LoVo (cell line): Measurements from ENCODE around the gene TMEM60.

ENCODE experiments used
- DNase-seq: peaks from one replicate; pipeline ENCODE4 v3.0.0-alpha.2; 2016; ENCODE audit warnings: low spot score

Gene TMEM60

DNA sequence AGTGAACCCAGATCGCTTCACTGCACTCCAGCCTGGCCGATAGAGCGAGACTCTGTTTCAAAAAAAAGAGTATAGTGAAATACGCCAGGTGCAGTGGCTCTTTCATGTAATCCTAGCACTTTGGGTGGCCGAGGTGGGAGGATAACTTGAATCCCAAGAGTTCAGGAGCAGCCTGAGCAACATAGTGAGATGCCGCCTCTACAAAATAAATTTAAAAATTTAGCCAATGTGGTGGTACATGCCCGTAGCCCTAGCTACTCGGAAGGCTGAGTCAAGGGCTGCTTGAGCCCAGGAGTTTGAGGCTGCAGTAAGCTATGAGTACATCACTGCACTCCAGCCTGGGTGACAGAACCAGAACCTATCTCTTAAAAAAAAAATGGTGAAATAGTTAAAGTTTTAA lies 27.9 kb downstream of the TMEM60 start:
- no peak for DNase-seq

DNA sequence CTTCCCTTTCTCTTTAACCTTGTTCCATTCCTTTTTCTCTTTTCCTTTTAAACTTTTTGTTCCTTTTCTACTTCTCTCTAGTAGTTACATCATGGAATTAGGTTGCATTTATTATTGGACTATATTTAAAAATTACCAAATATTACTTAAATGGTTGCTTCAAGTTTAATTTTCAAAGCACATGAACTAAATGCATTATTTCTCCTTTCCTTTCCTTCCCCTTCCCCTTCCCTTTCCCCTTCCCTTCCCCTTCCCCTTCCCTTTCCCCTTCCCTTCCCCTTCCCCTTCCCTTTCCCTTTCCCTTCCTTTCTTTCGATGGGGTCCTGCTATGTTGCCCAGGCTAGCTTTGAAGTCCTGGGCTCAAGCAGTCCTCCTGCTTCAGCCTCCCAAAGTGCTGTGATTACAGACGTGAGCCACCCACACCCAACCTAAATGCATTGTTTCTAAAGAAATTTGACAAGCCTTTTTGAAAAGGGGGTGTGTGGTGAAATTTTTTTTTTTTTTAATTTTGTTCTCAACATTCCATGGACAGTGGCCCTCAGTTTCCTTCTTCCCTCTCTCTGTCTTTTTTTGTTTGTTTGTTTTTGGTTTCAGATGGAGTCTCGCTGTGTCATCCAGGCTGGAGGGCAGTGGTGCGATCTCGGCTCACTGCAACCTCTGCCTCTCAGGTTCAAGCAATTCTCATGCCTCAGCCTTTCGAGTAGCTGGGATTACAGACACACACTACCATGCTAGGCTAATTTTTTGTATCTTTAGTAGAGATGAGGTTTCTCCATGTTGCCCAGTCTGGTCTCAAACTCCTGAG lies 31.2 kb downstream of the TMEM60 start:
- no peak for DNase-seq

DNA sequence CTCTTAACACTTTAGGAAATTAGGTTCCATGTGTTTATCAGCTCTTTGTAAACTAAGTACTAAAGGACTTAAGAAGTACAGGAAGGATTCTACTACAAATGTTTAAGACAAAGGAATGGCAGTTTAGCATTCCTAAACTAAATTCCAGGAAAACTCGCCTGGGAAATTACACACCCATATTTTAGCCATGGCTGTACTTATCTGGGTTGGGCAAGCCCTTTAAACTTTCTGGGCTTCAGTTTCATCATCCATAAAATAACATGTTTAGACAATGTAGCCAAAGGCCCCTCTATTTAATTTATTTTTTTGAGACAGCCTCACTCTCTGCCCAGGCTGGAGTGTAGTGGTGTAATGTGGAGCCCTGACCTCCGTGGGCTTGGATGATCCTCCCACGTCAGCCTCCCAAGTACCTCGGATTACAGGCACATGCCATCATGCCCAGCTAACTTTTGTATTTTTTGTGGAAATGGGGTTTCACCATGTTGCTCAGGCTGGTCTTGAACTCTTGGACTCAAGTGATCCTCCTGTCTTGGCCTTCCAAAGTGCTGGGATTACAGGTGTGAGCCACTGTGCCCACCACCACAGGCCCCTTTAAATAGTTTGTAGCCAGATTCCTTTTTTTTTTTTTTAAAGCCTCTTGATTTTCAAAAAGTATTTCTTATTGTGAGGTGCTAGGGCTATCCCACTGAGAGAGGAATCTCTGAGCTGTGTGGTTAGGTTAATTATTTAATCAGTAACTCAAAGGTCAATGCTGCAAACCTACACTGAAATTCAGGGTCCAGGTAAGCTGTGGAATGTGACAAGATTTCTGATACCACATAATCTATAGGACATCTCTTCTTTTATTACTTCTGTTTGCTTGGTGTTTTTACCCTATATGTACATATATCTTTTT lies 32.1 kb downstream of the TMEM60 start:
- DNase-seq: peak; percentile 41

DNA sequence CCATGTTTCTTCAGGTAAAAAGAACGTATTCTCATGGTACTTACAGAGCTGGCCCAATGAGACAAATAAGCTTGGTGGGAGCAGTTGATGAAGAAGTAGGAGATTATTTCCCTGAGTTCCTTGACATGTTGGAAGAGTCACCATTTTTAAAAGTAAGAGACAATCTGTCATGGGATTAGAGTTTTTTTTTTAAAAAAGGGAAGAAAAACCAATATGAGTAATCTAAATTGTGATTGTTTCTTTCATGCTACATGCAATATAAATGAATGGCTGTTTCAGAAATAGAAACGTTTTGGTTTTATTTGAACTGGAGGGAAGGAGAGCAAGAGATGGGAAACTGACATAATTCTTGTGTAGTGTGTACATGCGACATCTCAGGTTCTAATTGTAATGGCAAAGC lies 32.8 kb downstream of the TMEM60 start:
- no peak for DNase-seq

DNA sequence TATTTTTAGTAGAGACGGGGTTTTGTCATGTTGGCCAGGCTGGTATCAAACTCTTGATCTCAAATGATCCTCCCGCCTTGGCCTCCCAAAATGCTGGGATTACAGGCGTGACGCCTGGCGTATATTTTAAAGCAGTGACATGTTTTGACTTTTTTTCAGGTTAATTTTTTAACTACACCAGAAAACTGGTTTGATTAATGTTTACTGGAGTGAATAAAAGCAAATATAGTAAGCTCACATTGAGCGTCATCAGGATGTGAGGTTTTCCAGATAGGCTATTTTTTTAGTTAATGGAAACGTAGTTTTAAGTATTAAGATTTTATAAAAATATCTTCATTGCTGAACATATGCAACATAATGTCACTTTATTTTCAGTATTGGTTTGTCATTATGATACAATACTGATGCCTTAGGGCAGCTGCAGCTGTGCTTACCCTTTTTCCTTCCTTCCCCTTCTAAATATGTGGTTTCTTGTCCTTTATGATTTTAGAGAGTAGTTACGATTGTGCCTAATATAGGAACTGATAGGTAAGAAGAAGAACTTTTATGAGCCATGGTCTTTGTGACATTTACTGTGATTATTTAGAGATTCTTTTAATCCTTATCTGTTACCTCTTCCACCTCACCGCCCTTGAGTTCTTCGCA lies 37.3 kb downstream of the TMEM60 start:
- DNase-seq: no peak

DNA sequence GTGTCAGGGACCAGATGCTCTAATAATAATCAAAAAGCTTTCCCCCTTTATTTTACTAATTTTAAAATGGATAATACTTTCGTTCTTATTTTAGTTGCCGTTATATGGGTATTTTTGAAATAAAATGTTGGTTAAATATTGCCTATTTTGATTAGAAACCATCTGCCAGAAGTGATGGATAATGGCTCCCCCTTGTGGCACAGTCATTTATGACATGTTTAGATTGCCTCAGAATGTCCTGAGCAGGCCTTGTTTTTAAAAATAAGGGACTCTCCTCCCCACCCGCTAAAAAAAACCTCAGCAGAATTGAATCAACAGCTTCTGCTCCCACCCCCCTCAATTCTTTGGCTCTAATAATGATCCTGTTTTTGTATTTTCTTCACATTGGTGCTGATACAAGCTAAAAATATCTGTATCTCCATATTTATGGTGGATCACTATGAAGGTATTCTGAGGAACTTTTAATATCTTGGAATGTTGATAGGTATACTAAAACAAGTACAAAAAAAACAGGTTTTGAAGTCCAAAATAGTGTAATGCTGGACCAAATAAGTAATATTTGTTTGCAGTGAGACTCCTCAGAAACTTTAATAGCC lies 38.8 kb downstream of the TMEM60 start:
- DNase-seq: peak; percentile 79

DNA sequence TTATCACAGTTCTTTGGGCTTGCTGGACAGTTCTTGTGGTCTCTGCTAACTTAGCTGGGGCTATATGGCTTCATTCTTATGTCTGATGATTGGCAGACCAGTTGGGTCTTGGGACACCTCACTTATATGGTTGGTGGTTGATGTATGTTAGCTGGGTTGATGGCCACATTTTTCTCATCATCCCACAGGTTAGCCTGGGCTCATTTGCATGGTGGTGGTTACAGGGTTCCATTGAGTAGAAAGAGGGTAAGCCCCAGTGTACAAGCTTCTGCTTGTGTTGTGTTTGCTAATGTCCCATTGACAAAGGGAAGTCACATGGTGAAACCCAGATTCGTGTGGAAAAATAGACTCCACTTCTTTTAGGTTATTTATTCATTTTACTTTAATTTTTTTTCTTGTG lies 40.6 kb downstream of the TMEM60 start:
- DNase-seq: no peak

DNA sequence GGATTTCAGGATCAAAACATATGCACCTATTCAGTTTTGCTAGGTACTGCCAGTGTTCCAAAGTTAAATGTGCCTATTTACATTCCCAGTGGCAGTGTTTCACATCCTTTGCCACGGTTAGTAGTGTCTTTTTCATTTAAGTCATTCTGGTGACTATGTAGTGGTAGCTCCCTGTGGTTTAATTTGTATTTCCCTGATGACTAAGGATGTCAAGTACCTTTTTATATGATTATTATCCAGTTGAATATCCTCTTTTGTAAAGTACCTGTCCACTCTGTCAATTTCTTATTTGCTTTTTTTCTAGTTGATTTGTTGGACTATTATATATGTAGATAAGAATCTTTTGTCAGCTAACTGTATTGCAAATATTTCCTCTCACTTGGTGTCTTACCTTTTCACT lies 45.1 kb downstream of the TMEM60 start:
- no peak for DNase-seq

DNA sequence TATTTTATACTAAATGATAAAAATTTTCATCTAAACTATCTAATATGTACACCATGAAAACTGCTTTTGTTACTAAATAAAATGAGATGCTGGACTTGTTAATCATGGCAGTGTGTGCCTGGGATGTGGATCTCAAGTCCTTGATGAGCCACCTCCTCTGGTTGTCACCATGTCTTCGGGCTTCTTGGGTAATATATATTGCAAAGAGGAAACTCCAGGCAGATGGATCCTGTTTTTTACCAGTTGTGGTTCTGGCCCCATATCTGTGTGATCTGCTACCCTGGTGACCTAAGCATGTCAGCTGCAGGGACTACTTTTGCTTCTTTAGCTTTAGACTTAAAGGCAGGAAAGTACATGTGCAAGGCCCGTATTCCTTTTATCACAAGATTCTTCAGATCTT lies 46.2 kb downstream of the TMEM60 start:
- DNase-seq: no peak

DNA sequence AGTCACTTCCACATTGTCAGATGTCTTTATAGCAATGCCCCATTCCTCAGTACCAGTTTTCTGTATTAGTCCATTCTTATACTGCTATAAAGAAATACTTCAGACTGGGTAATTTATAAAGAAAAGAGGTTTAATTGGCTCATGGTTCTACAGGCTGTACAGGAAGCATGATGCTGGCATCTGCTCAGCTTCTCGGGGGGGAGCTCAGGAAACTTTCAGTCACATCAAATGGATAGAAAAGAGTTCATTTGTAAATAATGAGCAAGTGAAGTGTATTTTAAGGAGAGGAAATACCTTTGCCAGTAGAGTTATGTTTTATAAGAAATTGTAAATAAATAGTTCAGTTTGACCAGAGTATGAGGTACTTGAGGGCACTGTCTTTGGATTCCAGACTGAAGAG lies 50.5 kb downstream of the TMEM60 start:
- DNase-seq: no peak

DNA sequence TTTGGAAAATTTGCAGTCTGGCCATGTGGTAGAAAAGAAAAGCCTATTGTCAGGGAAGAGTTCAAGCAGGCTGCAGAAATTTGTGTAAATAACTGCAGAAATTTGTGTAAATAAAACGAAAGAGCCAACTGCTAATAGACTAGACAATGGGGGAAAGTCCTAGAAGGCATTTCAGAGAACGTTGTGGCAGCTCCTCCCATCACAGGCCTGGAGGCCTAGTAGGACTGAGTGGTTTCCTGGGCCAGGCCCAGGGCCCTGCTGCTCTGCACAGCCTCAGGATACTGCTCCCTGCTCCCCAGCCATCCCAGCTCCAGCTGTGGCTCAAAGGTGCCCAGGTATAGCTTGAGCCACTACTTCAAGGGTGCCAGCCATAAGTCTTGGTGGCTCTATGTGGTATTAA lies 51.1 kb downstream of the TMEM60 start:
- no peak for DNase-seq

DNA sequence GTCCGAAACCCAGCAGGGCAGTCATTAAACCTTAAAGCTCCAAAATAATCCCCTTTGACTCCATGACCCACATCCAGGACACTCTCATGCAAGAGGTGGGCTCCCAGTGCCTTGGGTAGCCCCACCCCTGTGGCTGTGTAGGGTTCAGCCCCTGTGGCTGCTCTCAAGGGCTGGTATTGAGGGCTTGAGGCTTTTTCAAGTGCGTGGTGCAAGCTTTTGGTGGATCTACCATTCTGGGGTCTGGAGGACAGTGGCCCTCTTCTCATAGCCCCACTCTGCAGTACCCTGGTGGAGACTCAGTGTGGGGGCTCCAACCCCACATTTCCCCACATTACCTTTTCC lies 51.4 kb downstream of the TMEM60 start:
- no peak for DNase-seq

DNA sequence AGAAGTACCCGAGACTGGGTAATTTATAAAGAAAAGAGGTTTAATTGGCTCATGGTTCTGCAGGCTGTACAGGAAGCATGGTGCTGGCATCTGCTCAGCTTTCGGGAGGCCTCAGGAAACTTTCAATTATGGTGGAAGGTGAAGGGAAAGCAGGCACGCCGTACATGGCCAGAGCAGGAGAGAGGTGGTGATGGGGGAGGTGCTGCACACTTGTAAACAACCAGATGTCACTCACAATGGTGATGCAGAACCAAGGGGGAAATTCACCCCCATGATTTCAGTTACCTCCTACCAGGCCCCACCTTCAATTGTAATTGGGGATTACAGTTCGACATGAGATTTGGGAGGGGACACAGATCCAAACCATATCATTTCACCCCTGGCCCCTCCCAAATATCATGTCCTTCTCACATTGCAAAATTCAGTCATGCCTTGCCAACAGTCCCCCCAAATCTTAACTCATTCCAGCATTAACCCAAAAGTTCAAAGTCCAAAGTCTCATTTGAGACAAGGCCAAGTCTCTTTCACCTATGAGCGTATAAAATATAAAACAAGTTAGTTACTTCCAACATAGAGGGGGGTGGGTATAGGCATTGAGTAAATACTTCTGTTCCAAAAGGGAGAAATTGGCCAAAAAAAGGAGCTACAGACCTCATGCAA lies 51.9 kb downstream of the TMEM60 start:
- DNase-seq: no peak

DNA sequence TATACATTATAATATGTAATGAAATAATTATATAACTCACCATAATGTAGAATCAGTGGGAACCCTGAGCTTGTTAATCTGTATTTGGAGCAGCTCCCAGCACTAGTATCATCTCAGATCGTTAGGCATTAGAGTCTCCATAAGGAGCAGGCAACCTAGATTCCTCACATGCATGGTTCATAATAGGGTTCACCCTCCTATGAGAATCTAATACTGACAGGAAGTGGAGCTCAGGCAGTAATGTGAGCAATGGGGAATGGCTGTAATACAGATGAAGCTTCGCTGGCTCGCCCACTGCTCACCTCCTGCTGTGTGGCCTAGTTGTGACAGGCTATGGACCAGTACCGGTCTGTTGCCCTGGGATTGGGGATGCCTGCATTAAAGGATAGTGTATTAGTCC lies 52.5 kb downstream of the TMEM60 start:
- DNase-seq: no peak
